IMR-90 (cell line): ENCODE measurements around the gene SPTLC2. TPM values are rescaled to one million over a fixed set of nuclear protein-coding genes. Genes with fewer than 3 reads are reported as not detected.

ENCODE experiments used
- ATAC-seq: fragments of 200-7000 bp; cut with Tn5 transposase; 2 replicates; pipeline ENCODE4 v1.9.1; 2020; ENCODE audit warnings: low read depth, mild to moderate bottlenecking, moderate library complexity
- BruUV-seq: library from RNA; stranded (reverse); fragments of 400-500 nt; replicated peaks from 2 replicates; lab custom pipeline; 2021; lab: Mats Ljungman, UMichigan
- CTCF ChIA-PET: fragments of 300-600 bp; formaldehyde crosslinking; extraction: SDS; loops from one replicate; lab custom pipeline; 2021; ENCODE audit warnings: antibody characterized with exemption; lab: Yijun Ruan, JAX
- POLR2A ChIA-PET: fragments of 300-600 bp; sonication (Branson Sonifier 250); formaldehyde crosslinking; loops from one replicate; lab custom pipeline; 2022; ENCODE audit warnings: antibody characterized with exemption; ENCODE audit not compliant: unreplicated experiment; lab: Charles Lee
- DNase-seq: peaks from one replicate; pipeline ENCODE4 v3.0.0; 2013
- H2AFZ ChIP-seq: replicated peaks from 2 replicates; pipeline ENCODE3; 2013; ENCODE audit warnings: low read length, mild to moderate bottlenecking; ENCODE audit not compliant: poor library complexity
- H2AK5ac ChIP-seq: 2 replicates; pipeline ENCODE4 v1.6.1; 2013; ENCODE audit warnings: low read depth, low read length, inconsistent platforms
- H2AK9ac ChIP-seq: replicated peaks from 2 replicates; pipeline ENCODE3; 2013; ENCODE audit warnings: mild to moderate bottlenecking, low read depth, low read length, moderate library complexity; ENCODE audit not compliant: poor library complexity
- H2BK120ac ChIP-seq: 2 replicates; pipeline ENCODE4 v1.6.1; 2013; ENCODE audit warnings: low read depth, low read length, inconsistent platforms
- H2BK15ac ChIP-seq: 3 replicates; pipeline ENCODE4 v1.6.1; 2013; ENCODE audit warnings: low read depth, low read length, inconsistent platforms
- H2BK20ac ChIP-seq: 2 replicates; pipeline ENCODE4 v1.6.1; 2013; ENCODE audit warnings: low read depth, mild to moderate bottlenecking, inconsistent platforms, low read length, moderate library complexity
- H2BK5ac ChIP-seq: 2 replicates; pipeline ENCODE4 v1.6.1; 2013; ENCODE audit warnings: mild to moderate bottlenecking, low read depth, low read length, inconsistent platforms; ENCODE audit not compliant: poor library complexity, severe bottlenecking
- H3K14ac ChIP-seq: replicated peaks from 2 replicates; pipeline ENCODE4 v1.6.1; 2013; ENCODE audit warnings: low read depth, low read length, inconsistent platforms
- H3K18ac ChIP-seq: 2 replicates; pipeline ENCODE4 v1.6.1; 2013; ENCODE audit warnings: low read depth, low read length, control low read depth
- H3K23ac ChIP-seq: 2 replicates; pipeline ENCODE4 v1.6.1; 2013; ENCODE audit warnings: low read depth, low read length, inconsistent platforms
- H3K27ac ChIP-seq: 2 replicates; pipeline ENCODE4 v1.5.1; 2013; ENCODE audit warnings: mild to moderate bottlenecking, control low read depth, low read length; ENCODE audit not compliant: insufficient read depth
- H3K27me3 ChIP-seq: 2 replicates; pipeline ENCODE4 v1.6.1; 2013; ENCODE audit warnings: low read length; ENCODE audit not compliant: control insufficient read depth, insufficient read depth
- H3K36me3 ChIP-seq: 2 replicates; pipeline ENCODE4 v1.6.1; 2013; ENCODE audit warnings: low read length, mixed read lengths; ENCODE audit not compliant: control insufficient read depth, insufficient read depth
- H3K4ac ChIP-seq: 2 replicates; pipeline ENCODE4 v1.6.1; 2013; ENCODE audit warnings: low read depth, low read length, inconsistent platforms
- H3K4me1 ChIP-seq: 2 replicates; pipeline ENCODE4 v1.6.1; 2013; ENCODE audit warnings: low read length, mixed read lengths; ENCODE audit not compliant: control insufficient read depth, insufficient read depth
- H3K4me2 ChIP-seq: 2 replicates; pipeline ENCODE4 v1.6.1; 2013; ENCODE audit warnings: low read depth, mild to moderate bottlenecking, control low read depth, low read length, moderate library complexity
- H3K4me3 ChIP-seq: 2 replicates; pipeline ENCODE4 v1.5.1; 2013; ENCODE audit warnings: low read depth, mild to moderate bottlenecking, control low read depth, low read length, moderate library complexity; ENCODE audit not compliant: insufficient read depth
- H3K56ac ChIP-seq: 2 replicates; pipeline ENCODE4 v1.6.1; 2013; ENCODE audit warnings: low read length, inconsistent platforms; ENCODE audit not compliant: insufficient read depth; ENCODE audit errors: extremely low read depth
- H3K79me1 ChIP-seq, 2 experiments: 2 replicates each; pipeline ENCODE4 v1.6.1; 2013; ENCODE audit warnings: low read length in 2 of 2, inconsistent platforms in 1 of 2, low read depth in 1 of 2
- H3K9ac ChIP-seq: 2 replicates; pipeline ENCODE4 v1.6.1; 2013; ENCODE audit warnings: low read depth, low read length, control low read depth
- H3K9me1 ChIP-seq: 2 replicates; pipeline ENCODE4 v1.6.1; 2013; ENCODE audit warnings: low read length, inconsistent platforms; ENCODE audit not compliant: insufficient read depth
- H3K9me3 ChIP-seq: 2 replicates; pipeline ENCODE4 v1.6.1; 2013; ENCODE audit warnings: low read length; ENCODE audit not compliant: control insufficient read depth, insufficient read depth
- H4K20me1 ChIP-seq: 2 replicates; pipeline ENCODE4 v1.6.1; 2013; ENCODE audit warnings: low read length, inconsistent platforms; ENCODE audit not compliant: insufficient read depth
- H4K5ac ChIP-seq: 2 replicates; pipeline ENCODE4 v1.6.1; 2013; ENCODE audit warnings: mild to moderate bottlenecking, low read depth, low read length, control low read depth
- H4K8ac ChIP-seq, 2 experiments: 2 replicates each; pipeline ENCODE4 v1.6.1; 2013; ENCODE audit warnings: low read depth in 2 of 2, low read length in 2 of 2, control low read depth in 1 of 2, inconsistent platforms in 1 of 2
- H4K91ac ChIP-seq: 2 replicates; pipeline ENCODE4 v1.6.1; 2013; ENCODE audit warnings: low read depth, low read length, inconsistent platforms; ENCODE audit not compliant: insufficient read depth
- BHLHE40 ChIP-seq: fragments of 150-350 bp; IDR thresholded peaks from 2 replicates; pipeline ENCODE4 v1.6.1; 2016; ENCODE audit warnings: mild to moderate bottlenecking, low read depth, low read length
- CEBPB ChIP-seq: IDR thresholded peaks from 2 replicates; pipeline ENCODE4 v1.6.1; 2012; ENCODE audit warnings: low read depth, low read length, improper control_type of control experiment
- CTCF ChIP-seq: conservative IDR thresholded peaks from 2 replicates; pipeline ENCODE4 v1.5.1; 2012; ENCODE audit warnings: mild to moderate bottlenecking, low read depth, low read length, improper control_type of control experiment
- ELK1 ChIP-seq: fragments of 150-350 bp; IDR thresholded peaks from 2 replicates; pipeline ENCODE4 v1.6.1; 2016; ENCODE audit warnings: low read depth, mild to moderate bottlenecking, low read length, moderate library complexity, borderline replicate concordance
- FOS ChIP-seq: fragments of 150-350 bp; IDR thresholded peaks from 2 replicates; pipeline ENCODE4 v1.6.1; 2016; ENCODE audit warnings: low read depth, low read length
- MAZ ChIP-seq: IDR thresholded peaks from 2 replicates; pipeline ENCODE4 v1.6.1; 2012; ENCODE audit warnings: low read depth, mild to moderate bottlenecking, low read length, improper control_type of control experiment, moderate library complexity, borderline replicate concordance
- MXI1 ChIP-seq: IDR thresholded peaks from 2 replicates; pipeline ENCODE4 v1.6.1; 2012; ENCODE audit warnings: low read depth, mild to moderate bottlenecking, low read length, moderate library complexity, borderline replicate concordance
- POLR2A ChIP-seq: IDR thresholded peaks from 2 replicates; pipeline ENCODE4 v1.6.1; 2012; ENCODE audit warnings: mild to moderate bottlenecking, low read depth, low read length
- RCOR1 ChIP-seq: IDR thresholded peaks from 2 replicates; pipeline ENCODE4 v1.6.1; 2012; ENCODE audit warnings: mild to moderate bottlenecking, low read length, improper control_type of control experiment; ENCODE audit not compliant: insufficient replicate concordance
- RFX5 ChIP-seq: IDR thresholded peaks from 2 replicates; pipeline ENCODE4 v1.8.0; 2012; ENCODE audit warnings: low read depth, mild to moderate bottlenecking, low read length, moderate library complexity
- SMC3 ChIP-seq: fragments of 150-350 bp; IDR thresholded peaks from 2 replicates; pipeline ENCODE4 v1.6.1; 2016; ENCODE audit warnings: low read depth, mild to moderate bottlenecking, antibody characterized with exemption, low read length, moderate library complexity
- USF2 ChIP-seq: fragments of 150-350 bp; IDR thresholded peaks from 2 replicates; pipeline ENCODE4 v1.6.1; 2017; ENCODE audit warnings: mild to moderate bottlenecking, antibody characterized with exemption, low read length, low read depth
- WGBS, 2 experiments: methylation state at CpG; one replicate each; pipeline versions ENCODE4 v1.1.5 to v1.1.7; 2013; ENCODE audit warnings: missing lambda C conversion rate in 2 of 2; ENCODE audit not compliant: insufficient read length in 1 of 2; ENCODE audit errors: extremely low coverage in 2 of 2; 5-methylcytosine and 5-hydroxymethylcytosine counted together
- dilution Hi-C: fragments of 300-500 bp; cut with HindIII; formaldehyde crosslinking; loops from one replicate; pipeline ENCODE4 v1.14.3; 2018; ENCODE audit warnings: low sequenced_read_pairs; ENCODE audit not compliant: unreplicated experiment
- in situ Hi-C: fragments of 300-500 bp; cut with MboI; formaldehyde crosslinking; loops from 3 replicates; pipeline ENCODE4 v1.14.3; 2019; ENCODE audit warnings: low sequenced_read_pairs, inconsistent platforms, mixed read lengths
- intact Hi-C: fragments of 100-400 bp; cut with micrococcal nuclease; formaldehyde crosslinking; loops from 2 replicates; pipeline ENCODE4 v1.10.0; 2022
- polyA plus RNA-seq, 3 experiments: library from polyadenylated mRNA; depleted of rRNA; stranded (reverse); fragments of >200 nt; gene quantifications; 2 replicates each; pipeline ENCODE4 v1.2.3, GENCODE V29; 2012; ENCODE audit warnings: low replicate concordance in 1 of 3
- total RNA-seq: library from RNA; depleted of rRNA; stranded (reverse); fragments of >200 nt; gene quantifications from 2 replicates; pipeline ENCODE4 v1.2.3, GENCODE V29; 2012

The SPTLC2 gene
- total and polyA plus RNA-seq, 2 of the 4 experiments (the other 2 are of a cell fraction), result 22.6 to 68.3 TPM

- H3K56ac ChIP-seq, result no peak overlapping the region
- H2AFZ ChIP-seq, result no peak overlapping the region
- H3K27ac ChIP-seq, result no peak overlapping the region
- DNase-seq, result no peak
- dilution Hi-C loops (no loop called here), intact Hi-C loops (no loop called here), in situ Hi-C loops (no loop called here)
- no peak overlapping the region for H2BK20ac ChIP-seq
- no peak overlapping the region for H2BK5ac ChIP-seq
- no peak overlapping the region for H3K18ac ChIP-seq
- no peaks in the 10 kb centered on the region for H3K9me3 ChIP-seq
- peaks cover under 1% of the 10 kb centered on the region for H3K4me1 ChIP-seq
- no TSS peak for BruUV-seq
- no peak overlapping the region for H2BK120ac ChIP-seq
- no peak overlapping the region for H4K5ac ChIP-seq
- no peak overlapping the region for H2AK9ac ChIP-seq
- H3K79me1 ChIP-seq, result no peaks in the 10 kb centered on the region; a peak in 1 of 4 replicates
- peaks cover 20% of the 10 kb centered on the region for H3K27me3 ChIP-seq
- POLR2A ChIA-PET, result no interaction called here
- no peak overlapping the region for H3K9ac ChIP-seq
- WGBS, 2 experiments, result no CpG with 5 or more reads among the region's 5 CpGs
- H3K4me2 ChIP-seq, result no peak overlapping the region
- no peak overlapping the region for H2AK5ac ChIP-seq
- H4K20me1 ChIP-seq, result no peaks in the 10 kb centered on the region
- H3K4ac ChIP-seq, result no peak overlapping the region
- no peak overlapping the region for H4K91ac ChIP-seq
- H3K9me1 ChIP-seq, result no peaks in the 10 kb centered on the region
- ATAC-seq, result no peak
- no peak overlapping the region for H2BK15ac ChIP-seq
- no peak overlapping the region for H3K23ac ChIP-seq
- TF ChIP-seq FOS (no peak), MXI1 (no peak), MAZ (no peak), ELK1 (no peak), POLR2A (no peak), SMC3 (no peak), CEBPB (no peak), BHLHE40 (no peak), CTCF (no peak), RFX5 (no peak), RCOR1 (no peak), USF2 (no peak)
- CTCF ChIA-PET, result no interaction called here
- H3K14ac ChIP-seq, result no peak overlapping the region
- H3K4me3 ChIP-seq, result no peak overlapping the region
- peaks cover 2% of the 10 kb centered on the region; the same call in 1 of the 2 replicates for H3K36me3 ChIP-seq
- H4K8ac ChIP-seq, result no peak overlapping the region
These were observed 113.3 kb downstream of the SPTLC2 start for GRCh38 chr14:77503138-77503537.
